Common myeloid progenitor, CD34-positive (primary cell): ENCODE data around the gene TICRR.

Source experiments
- CTCF ChIA-PET: fragments of 350-600 bp; sonication (Branson Sonifier 250); formaldehyde crosslinking; loops from one replicate; lab custom pipeline; 2021; ENCODE audit warnings: antibody characterized with exemption; lab: Charles Lee
- POLR2A ChIA-PET: fragments of 350-600 bp; sonication (Branson Sonifier 250); formaldehyde crosslinking; loops from one replicate; lab custom pipeline; 2021; ENCODE audit warnings: antibody characterized with exemption; lab: Charles Lee
- DNase-seq, 3 donors: peaks; one replicate each; pipeline versions ENCODE4 v3.0.0 to v3.0.0-alpha.2; 2013
- H3K27ac ChIP-seq, 2 experiments: 1 replicate in 1 of 2; 2 replicates in 1 of 2; pipeline ENCODE4 v1.7.0; 2013; ENCODE audit warnings: inconsistent platforms in 2 of 2, low read length in 2 of 2, mild to moderate bottlenecking in 2 of 2, low read depth in 1 of 2, moderate library complexity in 1 of 2; ENCODE audit not compliant: severe bottlenecking in 2 of 2, insufficient read depth in 1 of 2, poor library complexity in 1 of 2
- H3K27me3 ChIP-seq, 5 experiments: replicated peaks in 2 of 5; 1 replicate in 3 of 5; 2 replicates in 2 of 5; pipeline versions ENCODE4 v1.6.1 to v1.7.0; 2013; ENCODE audit warnings: low read length in 4 of 5, mild to moderate bottlenecking in 2 of 5, moderate library complexity in 2 of 5, inconsistent platforms in 1 of 5; ENCODE audit not compliant: insufficient read depth in 5 of 5, control insufficient read depth in 4 of 5
- H3K36me3 ChIP-seq, 4 experiments: 1 replicate in 2 of 4; 2 replicates in 2 of 4; pipeline versions ENCODE4 v1.6.1 to v1.7.0; 2013; ENCODE audit warnings: low read length in 3 of 4, control low read depth in 1 of 4, mild to moderate bottlenecking in 1 of 4; ENCODE audit not compliant: control insufficient read depth in 4 of 4, insufficient read depth in 4 of 4
- H3K4me1 ChIP-seq, 4 experiments: 1 replicate in 3 of 4; 2 replicates in 1 of 4; pipeline versions ENCODE4 v1.6.1 to v1.7.1; 2013; ENCODE audit warnings: low read length in 3 of 4, mild to moderate bottlenecking in 3 of 4, control low read depth in 1 of 4, inconsistent platforms in 1 of 4, moderate library complexity in 1 of 4; ENCODE audit not compliant: control insufficient read depth in 4 of 4, insufficient read depth in 4 of 4; ENCODE audit errors: control extremely low read depth in 1 of 4
- H3K4me3 ChIP-seq, 7 experiments: 1 replicate in 4 of 7; 2 replicates in 3 of 7; pipeline versions ENCODE4 v1.5.1 to v1.7.0; 2013; ENCODE audit warnings: mild to moderate bottlenecking in 7 of 7, low read length in 6 of 7, moderate library complexity in 6 of 7, inconsistent platforms in 2 of 7, low read depth in 2 of 7, control low read depth in 1 of 7; ENCODE audit not compliant: insufficient read depth in 4 of 7, control insufficient read depth in 1 of 7; ENCODE audit errors: extremely low read depth in 1 of 7
- H3K9me3 ChIP-seq, 5 experiments: 1 replicate in 4 of 5; 2 replicates in 1 of 5; pipeline versions ENCODE4 v1.6.1 to v1.7.1; 2013; ENCODE audit warnings: low read length in 4 of 5, mild to moderate bottlenecking in 2 of 5, inconsistent platforms in 1 of 5, low read depth in 1 of 5, moderate library complexity in 1 of 5; ENCODE audit not compliant: control insufficient read depth in 4 of 5, insufficient read depth in 2 of 5; ENCODE audit errors: control extremely low read depth in 1 of 5
- WGBS: methylation state at CpG from one replicate; pipeline ENCODE4 v1.1.5; 2013; ENCODE audit not compliant: insufficient coverage; 5-methylcytosine and 5-hydroxymethylcytosine counted together

TICRR gene

GRCh38 chr15:89631902-89632264 is 56.6 kb downstream of the TICRR start:
- POLR2A ChIA-PET = interaction anchor here (1.0 kb wide), 1 partner anchor 17 kb away, joined by 3 read pairs; no protein-coding TSS in a partner anchor
- whole genome bisulfite sequencing = 85% methylated on average over 10 of the region's 10 CpGs

GRCh38 chr15:89632563-89633430 is 57.5 kb downstream of the TICRR start:
- ChIA-PET CTCF (interaction anchor here (0.6 kb wide), 1 partner anchor 11 kb away, joined by 3 read pairs; no protein-coding TSS in a partner anchor), POLR2A (interaction anchor here (1.0 kb wide), 1 partner anchor 18 kb away, joined by 3 read pairs; no protein-coding TSS in a partner anchor)
- H3K4me3 ChIP-seq = no peak overlapping the region
- peaks cover 0 to 12% (median 2%) of the 10 kb centered on the region in 5 experiments for H3K9me3 ChIP-seq
- WGBS = 98% methylated on average over 15 of the region's 18 CpGs
- DNase-seq = no peak
- H3K27ac ChIP-seq = no peak overlapping the region
- H3K36me3 ChIP-seq = peaks cover 27 to 59% (median 45%) of the 10 kb centered on the region in 4 experiments
- H3K4me1 ChIP-seq = no peaks in the 10 kb centered on the region
- H3K27me3 ChIP-seq = no peaks in the 10 kb centered on the region

More at GRCh38 chr15:89631902-89632264, 56.6 kb downstream of the TICRR start:
- no peak overlapping the region for H3K4me3 ChIP-seq
- no peak overlapping the region for H3K27ac ChIP-seq
- no peak for DNase-seq
- H3K36me3 ChIP-seq = peaks cover 27 to 68% (median 53%) of the 10 kb centered on the region in 4 experiments
- CTCF ChIA-PET = interaction anchor here (0.6 kb wide), 1 partner anchor 12 kb away, joined by 3 read pairs; no protein-coding TSS in a partner anchor
- H3K9me3 ChIP-seq = peaks cover 0 to 12% (median 2%) of the 10 kb centered on the region in 5 experiments
- no peaks in the 10 kb centered on the region for H3K27me3 ChIP-seq
- no peaks in the 10 kb centered on the region for H3K4me1 ChIP-seq

- DNase-seq = no peak
- H3K4me3 ChIP-seq = no peak overlapping the region
- H3K9me3 ChIP-seq = peaks cover 0 to 12% (median 2%) of the 10 kb centered on the region in 5 experiments
- no peak overlapping the region for H3K27ac ChIP-seq
- H3K27me3 ChIP-seq = no peaks in the 10 kb centered on the region
- 94% methylated on average over 23 of the region's 23 CpGs for WGBS
- peaks cover 27 to 51% (median 41%) of the 10 kb centered on the region in 4 experiments for H3K36me3 ChIP-seq
- ChIA-PET CTCF (no interaction called here), POLR2A (no interaction called here)
- no peaks in the 10 kb centered on the region for H3K4me1 ChIP-seq
Measured at GRCh38 chr15:89633585-89633984, 58.3 kb downstream of the TICRR start.

- ChIA-PET POLR2A (no interaction called here), CTCF (no interaction called here)
- Histone ChIP-seq H3K36me3 (peaks cover 2 to 18% (median 7%) of the 10 kb centered on the region in 4 experiments), H3K27ac (no peak overlapping the region), H3K9me3 (no peaks in the 10 kb centered on the region), H3K4me3 (no peak overlapping the region), H3K27me3 (no peaks in the 10 kb centered on the region), H3K4me1 (no peaks in the 10 kb centered on the region)
- WGBS = 93% methylated on average over 3 of the region's 5 CpGs
- DNase-seq = no peak
Measured at GRCh38 chr15:89640245-89640644, 65.0 kb downstream of the TICRR start.

- Histone ChIP-seq H3K4me3 (no peak overlapping the region), H3K4me1 (no peaks in the 10 kb centered on the region), H3K9me3 (no peaks in the 10 kb centered on the region), H3K36me3 (peaks cover 2 to 23% (median 10%) of the 10 kb centered on the region in 4 experiments), H3K27me3 (no peaks in the 10 kb centered on the region), H3K27ac (no peak overlapping the region)
- 51% methylated on average over 2 of the region's 5 CpGs for WGBS
- POLR2A ChIA-PET = no interaction called here
- CTCF ChIA-PET = no interaction called here
- DNase-seq = no peak
Measured at GRCh38 chr15:89641053-89641452, 65.8 kb downstream of the TICRR start.

GRCh38 chr15:89642106-89642505 is 66.8 kb downstream of the TICRR start:
- no peak overlapping the region for H3K27ac ChIP-seq
- H3K36me3 ChIP-seq = peaks cover 2 to 26% (median 10%) of the 10 kb centered on the region in 4 experiments
- DNase-seq = no peak
- no peak overlapping the region for H3K4me3 ChIP-seq
- H3K4me1 ChIP-seq = no peaks in the 10 kb centered on the region
- CTCF ChIA-PET = no interaction called here
- POLR2A ChIA-PET = no interaction called here
- no peaks in the 10 kb centered on the region for H3K27me3 ChIP-seq
- 97% methylated on average over 16 of the region's 16 CpGs for WGBS
- H3K9me3 ChIP-seq = no peaks in the 10 kb centered on the region

GRCh38 chr15:89645680-89646079 is 70.4 kb downstream of the TICRR start:
- no peak overlapping the region for H3K27ac ChIP-seq
- H3K27me3 ChIP-seq = no peaks in the 10 kb centered on the region
- 93% methylated on average over 5 of the region's 8 CpGs for WGBS
- ChIA-PET POLR2A (no interaction called here), CTCF (interaction anchor here (0.7 to 2.6 kb wide), 7 partner anchors 13 to 243 kb away, joined by 3 to 19 read pairs (median 3); no protein-coding TSS in a partner anchor)
- no peaks in the 10 kb centered on the region for H3K9me3 ChIP-seq
- H3K4me3 ChIP-seq = no peak overlapping the region
- peaks cover 0 to 44% (median 11%) of the 10 kb centered on the region in 4 experiments for H3K36me3 ChIP-seq
- DNase-seq = no peak
- H3K4me1 ChIP-seq = peaks cover 0 to 2% (median 0%) of the 10 kb centered on the region in 4 experiments
